SU-DHL-6 (cell line): Measurements from ENCODE around the gene MDM1.

Experiments used
- CTCF ChIP-seq: fragments of 200-600 bp; sonication (generic); IDR thresholded peaks from one replicate; pipeline ENCODE4 v1.5.1; 2017; ENCODE audit warnings: antibody characterized with exemption, mild to moderate bottlenecking, low read length, moderate library complexity; ENCODE audit not compliant: insufficient read depth, poor library complexity, severe bottlenecking
- EZH2phosphoT487 ChIP-seq: fragments of 200-600 bp; sonication (generic), shearing (Covaris generic); conservative IDR thresholded peaks from 2 replicates; pipeline ENCODE4 v1.6.1; 2018; ENCODE audit warnings: mild to moderate bottlenecking, antibody characterized with exemption, low read length, moderate library complexity, mixed read lengths

GRCh38 chr12:68340404-68341270, 8.5 kb upstream of the MDM1 start:
- TF ChIP-seq CTCF (no peak), EZH2phosphoT487 (no peak)
